ENCODE results near the gene ARHGAP25.

DNA sequence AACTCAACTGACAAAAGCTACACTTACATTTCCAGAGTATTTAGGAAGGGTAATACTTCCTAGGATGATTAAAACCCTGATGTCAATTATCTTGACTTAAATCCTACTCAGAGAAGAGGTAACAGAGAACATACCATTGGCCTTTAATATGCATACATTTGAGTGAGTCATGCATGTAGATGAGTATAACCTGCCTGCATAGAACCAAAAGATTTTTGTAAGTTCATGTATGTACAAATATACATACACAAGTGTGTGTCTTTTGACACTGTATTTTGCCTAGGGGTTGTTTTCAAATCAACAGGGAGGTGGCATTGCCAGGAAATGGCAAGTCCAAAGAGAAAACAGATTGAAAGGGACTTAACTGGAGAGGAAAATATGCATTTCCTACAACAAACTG lies 130.5 kb downstream of the ARHGAP25 start:
- TF ChIP-seq GATA3 (IDR thresholded peaks at IDR 0.05; ENCODE audit: low read depth, low read length) (no peak), GATA2 (IDR thresholded peaks at IDR 0.05; ENCODE audit: low read depth, low read length) (no peak)

Measured in SH-SY5Y (cell line).